Measurements from ENCODE around the gene CCL4. TPM values are rescaled to one million over a fixed set of nuclear protein-coding genes. Genes with fewer than 3 reads are reported as not detected.
A peak's percentile ranks its signal among the peaks of the same experiment; 100 is the strongest.

Gene CCL4
- total RNA-seq, 1 donor from 2014 or later, result not detected

DNA sequence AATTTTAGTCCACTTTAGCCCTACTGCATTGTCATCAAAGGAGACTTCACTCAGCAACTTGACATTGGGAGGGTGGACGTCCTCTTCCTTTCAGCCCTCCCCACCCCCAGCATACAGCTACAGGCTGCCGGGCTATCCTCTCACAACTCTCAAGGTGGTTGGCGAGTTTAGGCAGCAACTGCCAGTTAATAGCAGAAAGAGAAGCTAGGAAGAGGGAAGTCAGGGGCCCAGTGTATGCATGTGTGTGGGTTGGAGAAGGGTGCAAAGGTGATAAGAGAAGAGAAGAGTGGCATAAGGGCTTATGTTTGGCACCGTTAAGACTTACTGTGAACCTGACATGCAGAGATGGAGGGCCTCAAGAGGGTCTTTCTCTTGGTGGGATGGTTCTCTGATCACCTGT is 31.8 kb downstream of the CCL4 start:
- H3K27ac Mint-ChIP-seq, result no peak overlapping the region
- TF ChIP-seq, protein P1, sequence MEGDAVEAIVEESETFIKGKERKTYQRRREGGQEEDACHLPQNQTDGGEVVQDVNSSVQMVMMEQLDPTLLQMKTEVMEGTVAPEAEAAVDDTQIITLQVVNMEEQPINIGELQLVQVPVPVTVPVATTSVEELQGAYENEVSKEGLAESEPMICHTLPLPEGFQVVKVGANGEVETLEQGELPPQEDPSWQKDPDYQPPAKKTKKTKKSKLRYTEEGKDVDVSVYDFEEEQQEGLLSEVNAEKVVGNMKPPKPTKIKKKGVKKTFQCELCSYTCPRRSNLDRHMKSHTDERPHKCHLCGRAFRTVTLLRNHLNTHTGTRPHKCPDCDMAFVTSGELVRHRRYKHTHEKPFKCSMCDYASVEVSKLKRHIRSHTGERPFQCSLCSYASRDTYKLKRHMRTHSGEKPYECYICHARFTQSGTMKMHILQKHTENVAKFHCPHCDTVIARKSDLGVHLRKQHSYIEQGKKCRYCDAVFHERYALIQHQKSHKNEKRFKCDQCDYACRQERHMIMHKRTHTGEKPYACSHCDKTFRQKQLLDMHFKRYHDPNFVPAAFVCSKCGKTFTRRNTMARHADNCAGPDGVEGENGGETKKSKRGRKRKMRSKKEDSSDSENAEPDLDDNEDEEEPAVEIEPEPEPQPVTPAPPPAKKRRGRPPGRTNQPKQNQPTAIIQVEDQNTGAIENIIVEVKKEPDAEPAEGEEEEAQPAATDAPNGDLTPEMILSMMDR (IDR thresholded peaks at IDR 0.05; ENCODE audit: unreplicated experiment), result no peak

DNA sequence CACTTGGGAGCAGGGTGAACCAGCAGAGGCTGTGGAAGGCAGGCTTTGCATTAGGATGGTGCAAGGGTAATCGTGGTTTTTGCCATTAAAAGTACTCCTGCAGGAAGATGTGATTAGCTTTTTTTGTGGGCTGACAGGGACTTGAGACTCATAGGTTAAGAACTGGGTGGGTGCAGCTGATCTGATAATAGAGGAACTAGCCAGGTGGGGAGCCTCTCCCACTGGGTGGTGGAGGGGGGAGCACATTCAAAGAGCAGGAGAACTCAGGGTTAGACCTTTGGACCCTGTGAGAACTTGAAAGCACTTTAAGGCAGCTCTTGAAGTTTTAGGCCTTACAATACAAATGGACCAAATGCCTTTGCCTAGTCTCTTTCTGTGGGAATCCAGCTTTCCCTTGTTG is 32.4 kb downstream of the CCL4 start:
- H3K4me3 Mint-ChIP-seq (ENCODE audit: low read depth), result no peak overlapping the region
- peaks cover 4% of the 10 kb centered on the region for H3K9me3 Mint-ChIP-seq (ENCODE audit: low read depth)
- TF ChIP-seq, protein P1 (IDR thresholded peaks at IDR 0.05; ENCODE audit: unreplicated experiment), result no peak

More for the DNA sequence above, 31.8 kb downstream of the CCL4 start:
- DNase-seq (ENCODE audit: low spot score, unreplicated experiment), result no peak
- H3K9me3 Mint-ChIP-seq (ENCODE audit: low read depth), result peaks cover 4% of the 10 kb centered on the region
- no peaks in the 10 kb centered on the region for H3K27me3 Mint-ChIP-seq
- no peak overlapping the region for H3K4me3 Mint-ChIP-seq (ENCODE audit: low read depth)
- H3K36me3 Mint-ChIP-seq (ENCODE audit: insufficient read depth), result no peaks in the 10 kb centered on the region
- H3K4me1 Mint-ChIP-seq (ENCODE audit: low read depth), result peaks cover 12% of the 10 kb centered on the region

GRCh38 chr17:36136439-36136838 is 32.8 kb downstream of the CCL4 start:
- Mint-ChIP-seq H3K27me3 (no peaks in the 10 kb centered on the region), H3K27ac (peak overlapping the region; percentile 56), H3K36me3 (ENCODE audit: insufficient read depth) (no peaks in the 10 kb centered on the region), H3K4me1 (ENCODE audit: low read depth) (peaks cover 12% of the 10 kb centered on the region), H3K4me3 (ENCODE audit: low read depth) (no peak overlapping the region), H3K9me3 (ENCODE audit: low read depth) (peaks cover 4% of the 10 kb centered on the region)
- DNase-seq (ENCODE audit: low spot score, unreplicated experiment), result no peak
- TF ChIP-seq, protein P1 (IDR thresholded peaks at IDR 0.05; ENCODE audit: unreplicated experiment), result no peak

More for the DNA sequence above, 32.4 kb downstream of the CCL4 start:
- Mint-ChIP-seq H3K27me3 (no peaks in the 10 kb centered on the region), H3K4me1 (ENCODE audit: low read depth) (peaks cover 12% of the 10 kb centered on the region), H3K36me3 (ENCODE audit: insufficient read depth) (no peaks in the 10 kb centered on the region), H3K27ac (peak overlapping the region; percentile 56)
- no peak for DNase-seq (ENCODE audit: low spot score, unreplicated experiment)

DNA sequence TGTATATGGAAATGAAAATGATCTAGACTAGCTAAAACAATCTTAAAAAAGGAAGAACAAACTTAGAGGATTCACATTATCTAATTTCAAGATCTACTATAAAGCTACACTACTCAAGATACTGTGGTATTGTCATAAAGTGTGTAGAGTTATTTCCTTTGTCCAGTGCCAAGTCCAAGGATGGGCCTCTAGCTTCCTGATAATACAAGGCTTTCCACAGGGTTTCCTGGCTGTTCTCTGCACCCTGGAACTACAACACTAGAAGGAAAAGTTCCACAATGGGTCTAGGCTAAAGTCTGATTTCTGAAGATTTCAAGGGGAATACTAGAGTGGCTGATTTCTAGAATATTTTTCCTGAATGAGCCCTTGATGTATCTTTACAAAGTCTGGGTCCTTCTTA is 38.6 kb downstream of the CCL4 start:
- H3K9me3 Mint-ChIP-seq (ENCODE audit: low read depth), result peaks cover 4% of the 10 kb centered on the region
- H3K27ac Mint-ChIP-seq, result no peak overlapping the region
- no peak overlapping the region for H3K4me3 Mint-ChIP-seq (ENCODE audit: low read depth)
- H3K27me3 Mint-ChIP-seq, result no peaks in the 10 kb centered on the region
- DNase-seq (ENCODE audit: low spot score, unreplicated experiment), result no peak
- no peaks in the 10 kb centered on the region for H3K4me1 Mint-ChIP-seq (ENCODE audit: low read depth)
- H3K36me3 Mint-ChIP-seq (ENCODE audit: insufficient read depth), result no peaks in the 10 kb centered on the region
- TF ChIP-seq, protein P1 (IDR thresholded peaks at IDR 0.05; ENCODE audit: unreplicated experiment), result no peak

- Mint-ChIP-seq H3K27ac (no peak overlapping the region), H3K36me3 (ENCODE audit: insufficient read depth) (no peaks in the 10 kb centered on the region), H3K9me3 (ENCODE audit: low read depth) (peaks cover 3% of the 10 kb centered on the region)
These were observed 39.2 kb downstream of the CCL4 start for GRCh38 chr17:36142806-36143205.

More at GRCh38 chr17:36142806-36143205, 39.2 kb downstream of the CCL4 start:
- no peak for DNase-seq (ENCODE audit: low spot score, unreplicated experiment)
- H3K27me3 Mint-ChIP-seq, result no peaks in the 10 kb centered on the region
- no peak overlapping the region for H3K4me3 Mint-ChIP-seq (ENCODE audit: low read depth)
- TF ChIP-seq, protein P1 (IDR thresholded peaks at IDR 0.05; ENCODE audit: unreplicated experiment), result no peak
- no peaks in the 10 kb centered on the region for H3K4me1 Mint-ChIP-seq (ENCODE audit: low read depth)
